ENCODE results near the gene HS3ST3B1.
A peak's percentile ranks its signal among the peaks of the same experiment; 100 is the strongest.

The HS3ST3B1 gene

GRCh38 chr17:14340857-14341754 is 40.2 kb downstream of the HS3ST3B1 start:
- H3K79me2 ChIP-seq (ENCODE audit: control insufficient read depth, insufficient read depth, low read length, poor library complexity), result no peaks in the 10 kb centered on the region
- H3K9me3 ChIP-seq (ENCODE audit: insufficient read depth, low read depth, low read length), result no peaks in the 10 kb centered on the region
- H3K36me3 ChIP-seq (ENCODE audit: control insufficient read depth in 1 of 2, insufficient read depth in 2 of 2, low read length in 2 of 2), result no peaks in the 10 kb centered on the region
- H2BK12ac ChIP-seq (ENCODE audit: low read length), result no peak overlapping the region
- no peak overlapping the region for H2BK5ac ChIP-seq (ENCODE audit: low read depth, low read length, poor library complexity)
- no peak for DNase-seq
- H3K4me3 ChIP-seq (ENCODE audit: low read depth, low read length), result no peak overlapping the region
- no peaks in the 10 kb centered on the region for H3K79me1 ChIP-seq (ENCODE audit: low read length)
- no peaks in the 10 kb centered on the region for H3K27me3 ChIP-seq (ENCODE audit: insufficient read depth, low read length)
- H2AK5ac ChIP-seq (ENCODE audit: low read length), result no peak overlapping the region
- WGBS (ENCODE audit: extremely low coverage, insufficient coverage, insufficient read length), result no CpG with 5 or more reads among the region's 12 CpGs
- no peak overlapping the region for H4K12ac ChIP-seq (ENCODE audit: low read depth, low read length)
- no peak overlapping the region for H4K8ac ChIP-seq (ENCODE audit: low read depth, low read length)
- H3K4ac ChIP-seq (ENCODE audit: low read depth, low read length), result no peak overlapping the region
- no peak overlapping the region for H3K18ac ChIP-seq (ENCODE audit: low read length)
- no peak overlapping the region for H3K27ac ChIP-seq (ENCODE audit: low read depth, low read length)
- H3K23ac ChIP-seq (ENCODE audit: low read length), result no peak overlapping the region
- no peaks in the 10 kb centered on the region for H3K4me1 ChIP-seq (ENCODE audit: control insufficient read depth in 1 of 2, insufficient read depth in 2 of 2, low read length in 2 of 2)
- no peak overlapping the region for H4K91ac ChIP-seq (ENCODE audit: low read depth, low read length)
- H2AFZ ChIP-seq (ENCODE audit: insufficient read depth, low read length, poor library complexity), result no peak overlapping the region
- H3K4me2 ChIP-seq (ENCODE audit: low read length), result no peak overlapping the region
- no peak overlapping the region for H3K14ac ChIP-seq (ENCODE audit: low read length)
- no peak overlapping the region for H3K9ac ChIP-seq (ENCODE audit: low read length)
- no peak overlapping the region for H2BK120ac ChIP-seq (ENCODE audit: insufficient read depth, low read length, poor library complexity)

DNA sequence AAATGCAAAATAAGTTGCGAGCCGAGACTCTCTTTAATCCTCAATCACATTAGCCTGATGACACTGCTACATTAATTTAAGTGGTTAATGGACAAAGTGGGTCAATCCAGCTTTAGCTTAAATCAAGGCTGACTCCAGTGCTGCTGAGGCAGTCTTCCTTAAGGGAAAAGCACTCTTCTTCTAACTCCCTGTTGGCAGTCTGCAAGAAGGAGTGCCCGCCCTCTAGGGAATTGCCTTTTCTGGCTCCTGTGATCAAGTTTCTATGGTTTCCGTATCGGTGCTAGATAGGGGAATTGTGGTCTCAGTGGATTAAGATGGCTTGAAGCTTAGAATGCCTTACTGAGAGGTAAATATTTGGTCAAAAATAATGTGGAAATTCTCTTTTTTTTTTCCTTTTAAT is 41.0 kb downstream of the HS3ST3B1 start:
- Histone ChIP-seq H3K4me3 (ENCODE audit: low read depth, low read length) (no peak overlapping the region), H2BK12ac (ENCODE audit: low read length) (no peak overlapping the region), H3K27ac (ENCODE audit: low read depth, low read length) (no peak overlapping the region), H3K4me1 (ENCODE audit: control insufficient read depth in 1 of 2, insufficient read depth in 2 of 2, low read length in 2 of 2) (no peaks in the 10 kb centered on the region), H2AK5ac (ENCODE audit: low read length) (no peak overlapping the region), H3K18ac (ENCODE audit: low read length) (no peak overlapping the region), H3K36me3 (ENCODE audit: control insufficient read depth in 1 of 2, insufficient read depth in 2 of 2, low read length in 2 of 2) (no peaks in the 10 kb centered on the region), H4K91ac (ENCODE audit: low read depth, low read length) (no peak overlapping the region), H3K27me3 (ENCODE audit: insufficient read depth, low read length) (no peaks in the 10 kb centered on the region), H3K4me2 (ENCODE audit: low read length) (no peak overlapping the region), H3K79me2 (ENCODE audit: control insufficient read depth, insufficient read depth, low read length, poor library complexity) (no peaks in the 10 kb centered on the region), H4K8ac (ENCODE audit: low read depth, low read length) (no peak overlapping the region), H3K9me3 (ENCODE audit: insufficient read depth, low read depth, low read length) (no peaks in the 10 kb centered on the region), H3K9ac (ENCODE audit: low read length) (no peak overlapping the region), H3K14ac (ENCODE audit: low read length) (no peak overlapping the region), H2BK120ac (ENCODE audit: insufficient read depth, low read length, poor library complexity) (no peak overlapping the region), H2BK5ac (ENCODE audit: low read depth, low read length, poor library complexity) (no peak overlapping the region), H3K79me1 (ENCODE audit: low read length) (no peaks in the 10 kb centered on the region), H4K12ac (ENCODE audit: low read depth, low read length) (no peak overlapping the region), H3K23ac (ENCODE audit: low read length) (no peak overlapping the region), H2AFZ (ENCODE audit: insufficient read depth, low read length, poor library complexity) (no peak overlapping the region), H3K4ac (ENCODE audit: low read depth, low read length) (no peak overlapping the region)
- no peak for DNase-seq
- WGBS (ENCODE audit: extremely low coverage, insufficient coverage, insufficient read length), result no CpG with 5 or more reads among the region's 5 CpGs

GRCh38 chr17:14346801-14347200 is 45.9 kb downstream of the HS3ST3B1 start:
- Histone ChIP-seq H3K79me1 (ENCODE audit: low read length) (no peaks in the 10 kb centered on the region), H4K8ac (ENCODE audit: low read depth, low read length) (no peak overlapping the region), H3K27me3 (ENCODE audit: insufficient read depth, low read length) (no peaks in the 10 kb centered on the region), H3K4me3 (ENCODE audit: low read depth, low read length) (no peak overlapping the region), H2BK120ac (ENCODE audit: insufficient read depth, low read length, poor library complexity) (no peak overlapping the region), H3K23ac (ENCODE audit: low read length) (no peak overlapping the region), H3K9me3 (ENCODE audit: insufficient read depth, low read depth, low read length) (no peaks in the 10 kb centered on the region), H3K79me2 (ENCODE audit: control insufficient read depth, insufficient read depth, low read length, poor library complexity) (no peaks in the 10 kb centered on the region), H3K4me1 (ENCODE audit: control insufficient read depth in 1 of 2, insufficient read depth in 2 of 2, low read length in 2 of 2) (no peaks in the 10 kb centered on the region), H2BK12ac (ENCODE audit: low read length) (no peak overlapping the region), H4K12ac (ENCODE audit: low read depth, low read length) (no peak overlapping the region), H4K91ac (ENCODE audit: low read depth, low read length) (no peak overlapping the region), H2BK5ac (ENCODE audit: low read depth, low read length, poor library complexity) (no peak overlapping the region), H2AFZ (ENCODE audit: insufficient read depth, low read length, poor library complexity) (no peak overlapping the region), H3K4ac (ENCODE audit: low read depth, low read length) (no peak overlapping the region), H3K9ac (ENCODE audit: low read length) (no peak overlapping the region), H3K4me2 (ENCODE audit: low read length) (no peak overlapping the region), H2AK5ac (ENCODE audit: low read length) (no peak overlapping the region), H3K36me3 (ENCODE audit: control insufficient read depth in 1 of 2, insufficient read depth in 2 of 2, low read length in 2 of 2) (no peaks in the 10 kb centered on the region), H3K27ac (ENCODE audit: low read depth, low read length) (no peak overlapping the region), H3K14ac (ENCODE audit: low read length) (no peak overlapping the region), H3K18ac (ENCODE audit: low read length) (no peak overlapping the region)
- WGBS (ENCODE audit: extremely low coverage, insufficient coverage, insufficient read length), result no CpG with 5 or more reads among the region's 6 CpGs
- peak in 1 of 2 donors; percentile 44 for DNase-seq

DNA sequence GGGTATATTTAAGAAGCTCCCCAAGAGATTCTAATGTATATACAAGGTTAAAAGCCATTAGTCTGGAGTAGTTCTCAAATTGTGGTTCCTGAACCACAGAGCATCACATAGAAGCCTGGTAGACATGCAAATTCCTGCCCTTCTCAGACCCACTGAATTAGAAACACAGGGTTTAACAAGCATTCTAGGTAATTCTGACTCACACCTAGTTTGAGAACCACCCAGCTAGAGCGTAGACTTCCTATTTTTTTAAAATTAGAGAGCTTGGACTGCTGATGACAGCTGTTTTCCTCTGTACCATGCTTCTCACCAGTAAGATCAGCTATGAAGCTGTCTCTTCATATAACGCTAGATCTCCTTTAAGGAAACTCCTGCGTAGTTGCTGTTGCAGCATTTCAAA is 50.6 kb downstream of the HS3ST3B1 start:
- Histone ChIP-seq H2AFZ (ENCODE audit: insufficient read depth, low read length, poor library complexity) (no peak overlapping the region), H3K4me2 (ENCODE audit: low read length) (no peak overlapping the region), H3K79me1 (ENCODE audit: low read length) (no peaks in the 10 kb centered on the region), H4K91ac (ENCODE audit: low read depth, low read length) (no peak overlapping the region), H3K27me3 (ENCODE audit: insufficient read depth, low read length) (no peaks in the 10 kb centered on the region), H3K9ac (ENCODE audit: low read length) (no peak overlapping the region), H4K8ac (ENCODE audit: low read depth, low read length) (no peak overlapping the region), H4K12ac (ENCODE audit: low read depth, low read length) (no peak overlapping the region), H3K36me3 (ENCODE audit: control insufficient read depth in 1 of 2, insufficient read depth in 2 of 2, low read length in 2 of 2) (no peaks in the 10 kb centered on the region), H3K14ac (ENCODE audit: low read length) (no peak overlapping the region), H3K9me3 (ENCODE audit: insufficient read depth, low read depth, low read length) (no peaks in the 10 kb centered on the region), H3K23ac (ENCODE audit: low read length) (no peak overlapping the region), H3K4me3 (ENCODE audit: low read depth, low read length) (no peak overlapping the region), H2BK5ac (ENCODE audit: low read depth, low read length, poor library complexity) (no peak overlapping the region), H2BK120ac (ENCODE audit: insufficient read depth, low read length, poor library complexity) (no peak overlapping the region), H2BK12ac (ENCODE audit: low read length) (no peak overlapping the region), H3K18ac (ENCODE audit: low read length) (no peak overlapping the region), H3K4me1 (ENCODE audit: control insufficient read depth in 1 of 2, insufficient read depth in 2 of 2, low read length in 2 of 2) (peaks cover 5% of the 10 kb centered on the region in 2 experiments), H3K4ac (ENCODE audit: low read depth, low read length) (no peak overlapping the region), H3K79me2 (ENCODE audit: control insufficient read depth, insufficient read depth, low read length, poor library complexity) (no peaks in the 10 kb centered on the region), H3K27ac (ENCODE audit: low read depth, low read length) (no peak overlapping the region), H2AK5ac (ENCODE audit: low read length) (no peak overlapping the region)
- DNase-seq, result peak in 1 of 2 donors; percentile 23
- WGBS (ENCODE audit: extremely low coverage, insufficient coverage, insufficient read length), result no CpG with 5 or more reads among the region's 3 CpGs
